K562 (cell line): ENCODE measurements around the gene PTPRM. TPM values are rescaled to one million over a fixed set of nuclear protein-coding genes. Genes with fewer than 3 reads are reported as not detected.

ENCODE experiments used
- ATAC-seq: fragments of 200-7000 bp; cut with Tn5 transposase; 3 replicates; pipeline ENCODE4 v1.9.1; 2020; ENCODE audit warnings: moderate library complexity
- BruUV-seq: library from RNA; stranded (reverse); fragments of 400-500 nt; replicated peaks from 2 replicates; lab custom pipeline; 2021; lab: Mats Ljungman, UMichigan
- CTCF ChIA-PET: fragments of 300-600 bp; formaldehyde crosslinking; extraction: SDS; loops from one replicate; lab custom pipeline; 2021; ENCODE audit warnings: low intra/inter-chr PET ratio; lab: Yijun Ruan, JAX
- POLR2A ChIA-PET: fragments of 300-600, 350-650 bp; sonication (Branson Sonifier 250); formaldehyde crosslinking; extraction: SDS; loops from one replicate; lab custom pipeline; 2021; ENCODE audit warnings: antibody characterized with exemption, inconsistent platforms; lab: Yijun Ruan, JAX
- DNase-seq, 4 experiments: peaks; one replicate each; pipeline versions ENCODE4 v3.0.0 to v3.0.0-alpha.2; 2011 to 2018; ENCODE audit warnings: low spot score in 3 of 4, mixed read lengths in 3 of 4; ENCODE audit errors: extremely low read depth in 1 of 4
- FAIRE-seq: peaks from 2 replicates; lab custom pipeline; 2011; peaks lifted over from hg19 to GRCh38; lab: Jason Lieb, UNC
- H2AFZ ChIP-seq: 2 replicates; pipeline ENCODE4 v1.6.0; 2011; ENCODE audit warnings: low read depth, low read length, control low read depth, inconsistent platforms
- H3K27ac ChIP-seq: fragments of 200-600 bp; 3 replicates; pipeline ENCODE4 v1.8.0; 2011; ENCODE audit warnings: low read depth, mild to moderate bottlenecking, control low read depth, inconsistent platforms, low read length, moderate library complexity, mixed read lengths; ENCODE audit errors: extremely low read depth
- H3K27me3 ChIP-seq, 2 experiments: fragments of 300-600 bp in 1 of 2; 2 replicates in 1 of 2; 3 replicates in 1 of 2; pipeline versions ENCODE4 v1.6.0 to v1.8.0; 2011; ENCODE audit warnings: inconsistent platforms in 2 of 2, low read length in 2 of 2, mild to moderate bottlenecking in 1 of 2, mixed read lengths in 1 of 2, moderate library complexity in 1 of 2; ENCODE audit not compliant: control insufficient read depth in 2 of 2, insufficient read depth in 2 of 2
- H3K36me3 ChIP-seq: fragments of 300-600 bp; 3 replicates; pipeline ENCODE4 v1.8.0; 2011; ENCODE audit warnings: mild to moderate bottlenecking, low read length, inconsistent platforms; ENCODE audit not compliant: control insufficient read depth, insufficient read depth
- H3K4me1 ChIP-seq, 2 experiments: fragments of 200-600 bp in 1 of 2; replicated peaks in 1 of 2; 2 replicates in 1 of 2; 3 replicates in 1 of 2; pipeline versions ENCODE4 v1.5.1 to v1.8.0; 2011; ENCODE audit warnings: inconsistent platforms in 2 of 2, low read length in 2 of 2, mild to moderate bottlenecking in 1 of 2, mixed read lengths in 1 of 2, moderate library complexity in 1 of 2; ENCODE audit not compliant: control insufficient read depth in 2 of 2, insufficient read depth in 2 of 2
- H3K4me2 ChIP-seq: 2 replicates; pipeline ENCODE4 v1.6.1; 2011; ENCODE audit warnings: low read length, control low read depth, inconsistent platforms, mixed read lengths; ENCODE audit not compliant: insufficient read depth
- H3K4me3 ChIP-seq: fragments of 200-600 bp; sonication (generic), shearing (Covaris generic); 2 replicates; pipeline ENCODE4 v1.5.1; 2016; ENCODE audit warnings: control low read depth, inconsistent platforms
- H3K79me2 ChIP-seq: fragments of 200-600 bp; 3 replicates; pipeline ENCODE4 v1.8.0; 2011; ENCODE audit warnings: low read length, inconsistent platforms; ENCODE audit not compliant: control insufficient read depth, insufficient read depth
- H3K9ac ChIP-seq, 2 experiments: 2 replicates each; pipeline versions ENCODE4 v1.6.0 to v1.6.1; 2011; ENCODE audit warnings: low read depth in 2 of 2, low read length in 2 of 2, control low read depth in 1 of 2, inconsistent platforms in 1 of 2, mild to moderate bottlenecking in 1 of 2, mixed read lengths in 1 of 2; ENCODE audit not compliant: insufficient read depth in 1 of 2
- H3K9me1 ChIP-seq: one replicate; pipeline ENCODE4 v1.6.0; 2011; ENCODE audit warnings: inconsistent platforms, mild to moderate bottlenecking, low read length, moderate library complexity; ENCODE audit not compliant: control insufficient read depth, insufficient read depth
- H3K9me3 ChIP-seq: replicated peaks from 2 replicates; pipeline ENCODE4 v1.5.1; 2011; ENCODE audit warnings: low read depth, low read length, inconsistent platforms; ENCODE audit not compliant: control insufficient read depth, insufficient read depth
- H4K20me1 ChIP-seq: replicated peaks from 2 replicates; pipeline ENCODE4 v1.6.1; 2011; ENCODE audit warnings: low read length, inconsistent platforms, mixed read lengths; ENCODE audit not compliant: control insufficient read depth, insufficient read depth
- CBFA2T3 ChIP-seq: fragments of 450-650 bp; IDR thresholded peaks from 2 replicates; pipeline ENCODE4 v1.6.1; 2017
- HDAC1 ChIP-seq, 2 experiments: fragments of 450-650 bp; IDR thresholded peaks; 2 replicates each; pipeline ENCODE4 v1.6.1; 2016 to 2017; ENCODE audit warnings: inconsistent platforms in 1 of 2, mild to moderate bottlenecking in 1 of 2, moderate library complexity in 1 of 2
- MED1 ChIP-seq: sonication (generic); formaldehyde crosslinking; IDR thresholded peaks from 2 replicates; pipeline ENCODE4 v1.8.1; 2023; ENCODE audit warnings: missing genetic modification reagents, borderline replicate concordance
- PCBP2 ChIP-seq: fragments of 200-400 bp; formaldehyde crosslinking; IDR thresholded peaks from 2 replicates; pipeline ENCODE4 v1.6.1; 2018; ENCODE audit warnings: low read length, low read depth, mild to moderate bottlenecking, moderate library complexity; ENCODE audit not compliant: poor library complexity, severe bottlenecking
- PHTF2 ChIP-seq: fragments of 250-450 bp; sonication (Bioruptor Pico); IDR thresholded peaks from 2 replicates; pipeline ENCODE4 v1.5.0; 2021; ENCODE audit warnings: mild to moderate bottlenecking
- SETDB1 ChIP-seq: IDR thresholded peaks from one replicate; pipeline ENCODE4 v1.6.1; 2012; ENCODE audit warnings: low read length, control low read depth, inconsistent platforms
- XRCC5 ChIP-seq: fragments of 200-400 bp; formaldehyde crosslinking; IDR thresholded peaks from 2 replicates; pipeline ENCODE4 v1.6.1; 2017; ENCODE audit warnings: low read depth, mild to moderate bottlenecking, low read length
- ZNF140 ChIP-seq: fragments of 250-450 bp; sonication (Bioruptor Pico); IDR thresholded peaks from 2 replicates; pipeline ENCODE4 v1.8.0; 2021; ENCODE audit warnings: moderate library complexity, mild to moderate bottlenecking, inconsistent platforms
- ZNF165 ChIP-seq: fragments of 250-450 bp; sonication (Bioruptor Pico); IDR thresholded peaks from 2 replicates; pipeline ENCODE4 v1.4.0; 2020; ENCODE audit warnings: borderline replicate concordance
- ZNF311 ChIP-seq: fragments of 250-450 bp; sonication (Bioruptor Pico); IDR thresholded peaks from 2 replicates; pipeline ENCODE4 v1.4.0; 2020; ENCODE audit warnings: mild to moderate bottlenecking, moderate library complexity
- ZNF584 ChIP-seq: fragments of 200-800 bp; sonication (Bioruptor generic); IDR thresholded peaks from 2 replicates; pipeline ENCODE4 v1.6.1; 2016; ENCODE audit warnings: low read depth, mild to moderate bottlenecking, missing genetic modification characterization, missing compliant biosample characterization
- WGBS: fragments of 100-300 bp; shearing (Covaris generic); methylation state at CpG from one replicate; pipeline ENCODE4 v1.1.6; 2016; ENCODE audit warnings: low coverage, mixed read lengths; ENCODE audit not compliant: insufficient coverage; ENCODE audit errors: missing lambda C conversion rate; 5-methylcytosine and 5-hydroxymethylcytosine counted together
- in situ Hi-C: fragments of 300-500 bp; cut with MboI; formaldehyde crosslinking; loops from 4 replicates; pipeline ENCODE4 v1.15.0; 2018; ENCODE audit warnings: inconsistent platforms, mixed read lengths
- intact Hi-C: fragments of 100-400 bp; cut with micrococcal nuclease; formaldehyde crosslinking; loops from 2 replicates; pipeline ENCODE4 v1.14.2; 2022
- polyA plus RNA-seq, 8 experiments: library from polyadenylated mRNA; depleted of rRNA in 4 of 8; stranded (reverse) in 5 of 8; unstranded in 3 of 8; fragments of >200 nt; fragmentation: Nextera tagmentation in 2 of 8; fragmentation: Illumina TruSeq in 1 of 8; extraction: Ambion mirVana in 2 of 8; extraction: Trizol in 1 of 8; gene quantifications; 2 replicates each; pipeline versions ENCODE4 v1.2.1 to v1.2.3, GENCODE V29; 2011 to 2014; ENCODE audit warnings: inconsistent platforms in 1 of 8, missing spikeins in 1 of 8
- total RNA-seq, 7 experiments: library from RNA; depleted of rRNA in 6 of 7; stranded (reverse); fragments of >200 nt in 6 of 7; fragmentation: Illumina TruSeq in 2 of 7; extraction: Trizol in 2 of 7; gene quantifications; 2 replicates each; pipeline versions ENCODE4 v1.2.1 to v1.2.3, GENCODE V29; 2011 to 2021; ENCODE audit warnings: low replicate concordance in 1 of 7
- TF ChIP-seq, protein P1 (sequence below): fragments of 250-450 bp; sonication (Bioruptor Pico); IDR thresholded peaks from 2 replicates; pipeline ENCODE4 v1.8.0; 2021; ENCODE audit warnings: moderate library complexity, mild to moderate bottlenecking, inconsistent platforms
- TF ChIP-seq, protein P2 (sequence below): fragments of 450-650 bp; IDR thresholded peaks from 2 replicates; pipeline ENCODE4 v1.6.1; 2016; ENCODE audit warnings: low read depth, mild to moderate bottlenecking, moderate library complexity
- TF ChIP-seq, protein P3 (sequence below): fragments of 250-450 bp; sonication (Bioruptor Pico); IDR thresholded peaks from 2 replicates; pipeline ENCODE4 v1.4.0; 2020; ENCODE audit warnings: mild to moderate bottlenecking, moderate library complexity

PTPRM gene
- total and polyA plus RNA-seq, 9 of the 15 experiments (the other 6 are each of a cell fraction or from before 2014, with no cell fraction given) = 0.03 to 0.16 (median 0.08) TPM; not detected in 3

DNA sequence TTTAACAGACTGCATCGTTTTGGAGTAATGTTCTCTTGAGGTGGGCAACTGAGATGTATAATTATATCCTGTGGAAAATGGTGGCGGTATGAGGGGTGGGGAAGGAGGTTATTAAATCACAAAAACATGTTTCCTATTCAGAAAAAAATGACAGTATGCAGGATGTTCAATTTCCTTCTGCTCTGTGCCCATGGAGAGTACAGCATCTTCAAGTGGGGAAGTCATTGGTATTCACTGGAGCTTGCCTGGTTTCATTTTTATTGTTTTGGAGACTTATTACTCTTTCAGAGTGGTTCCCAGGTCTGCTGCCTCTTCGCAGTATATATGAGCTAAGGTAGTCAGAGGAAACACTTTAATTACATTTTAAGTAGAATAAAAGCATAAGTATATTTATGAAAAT is 723.3 kb downstream of the PTPRM start:
- ChIA-PET CTCF (no interaction called here), POLR2A (no interaction called here)
- Histone ChIP-seq H3K4me1 (no peaks in the 10 kb centered on the region), H3K27me3 (peaks cover 0 to 7% of the 10 kb centered on the region in 2 experiments; a peak in 3 of 5 replicates), H3K9me1 (no peaks in the 10 kb centered on the region), H2AFZ (no peak overlapping the region), H3K4me3 (no peak overlapping the region), H3K9ac (no peak overlapping the region), H3K9me3 (no peaks in the 10 kb centered on the region), H3K27ac (no peak overlapping the region), H3K4me2 (no peak overlapping the region), H3K36me3 (no peaks in the 10 kb centered on the region), H4K20me1 (no peaks in the 10 kb centered on the region), H3K79me2 (no peaks in the 10 kb centered on the region)
- 2% methylated on average over 3 of the region's 3 CpGs for WGBS
- BruUV-seq = no TSS peak
- intact Hi-C loops (no loop called here), in situ Hi-C loops (no loop called here)
- TF ChIP-seq, protein P1, sequence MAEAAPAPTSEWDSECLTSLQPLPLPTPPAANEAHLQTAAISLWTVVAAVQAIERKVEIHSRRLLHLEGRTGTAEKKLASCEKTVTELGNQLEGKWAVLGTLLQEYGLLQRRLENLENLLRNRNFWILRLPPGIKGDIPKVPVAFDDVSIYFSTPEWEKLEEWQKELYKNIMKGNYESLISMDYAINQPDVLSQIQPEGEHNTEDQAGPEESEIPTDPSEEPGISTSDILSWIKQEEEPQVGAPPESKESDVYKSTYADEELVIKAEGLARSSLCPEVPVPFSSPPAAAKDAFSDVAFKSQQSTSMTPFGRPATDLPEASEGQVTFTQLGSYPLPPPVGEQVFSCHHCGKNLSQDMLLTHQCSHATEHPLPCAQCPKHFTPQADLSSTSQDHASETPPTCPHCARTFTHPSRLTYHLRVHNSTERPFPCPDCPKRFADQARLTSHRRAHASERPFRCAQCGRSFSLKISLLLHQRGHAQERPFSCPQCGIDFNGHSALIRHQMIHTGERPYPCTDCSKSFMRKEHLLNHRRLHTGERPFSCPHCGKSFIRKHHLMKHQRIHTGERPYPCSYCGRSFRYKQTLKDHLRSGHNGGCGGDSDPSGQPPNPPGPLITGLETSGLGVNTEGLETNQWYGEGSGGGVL (CRISPR knock-in tag) = no peak
- TF ChIP-seq ZNF140 (CRISPR knock-in tag) (no peak), MED1 (CRISPR knock-in tag) (no peak), CBFA2T3 (no peak), PCBP2 (no peak), HDAC1 (IDR thresholded peaks at IDR 0.05) (no peak), ZNF165 (no peak), ZNF584 (CRISPR knock-in tag) (no peak), ZNF311 (no peak), XRCC5 (no peak), PHTF2 (no peak), SETDB1 (no peak)
- TF ChIP-seq, protein P2, sequence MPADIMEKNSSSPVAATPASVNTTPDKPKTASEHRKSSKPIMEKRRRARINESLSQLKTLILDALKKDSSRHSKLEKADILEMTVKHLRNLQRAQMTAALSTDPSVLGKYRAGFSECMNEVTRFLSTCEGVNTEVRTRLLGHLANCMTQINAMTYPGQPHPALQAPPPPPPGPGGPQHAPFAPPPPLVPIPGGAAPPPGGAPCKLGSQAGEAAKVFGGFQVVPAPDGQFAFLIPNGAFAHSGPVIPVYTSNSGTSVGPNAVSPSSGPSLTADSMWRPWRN = no peak
- TF ChIP-seq, protein P3, sequence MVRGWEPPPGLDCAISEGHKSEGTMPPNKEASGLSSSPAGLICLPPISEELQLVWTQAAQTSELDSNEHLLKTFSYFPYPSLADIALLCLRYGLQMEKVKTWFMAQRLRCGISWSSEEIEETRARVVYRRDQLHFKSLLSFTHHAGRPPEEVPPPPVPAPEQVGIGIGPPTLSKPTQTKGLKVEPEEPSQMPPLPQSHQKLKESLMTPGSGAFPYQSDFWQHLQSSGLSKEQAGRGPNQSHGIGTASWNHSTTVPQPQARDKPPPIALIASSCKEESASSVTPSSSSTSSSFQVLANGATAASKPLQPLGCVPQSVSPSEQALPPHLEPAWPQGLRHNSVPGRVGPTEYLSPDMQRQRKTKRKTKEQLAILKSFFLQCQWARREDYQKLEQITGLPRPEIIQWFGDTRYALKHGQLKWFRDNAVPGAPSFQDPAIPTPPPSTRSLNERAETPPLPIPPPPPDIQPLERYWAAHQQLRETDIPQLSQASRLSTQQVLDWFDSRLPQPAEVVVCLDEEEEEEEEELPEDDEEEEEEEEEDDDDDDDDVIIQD (CRISPR knock-in tag) = no peak
- DNase-seq = no peak
- no peak for FAIRE-seq
- ATAC-seq = no peak
